ENCODE data around the gene FAHD1. TPM values are rescaled to one million over a fixed set of nuclear protein-coding genes. Genes with fewer than 3 reads are reported as not detected.

FAHD1 gene
- total RNA-seq, 4 donors from 2014 or later = 20.4 to 43.2 (median 39.5) TPM

DNA sequence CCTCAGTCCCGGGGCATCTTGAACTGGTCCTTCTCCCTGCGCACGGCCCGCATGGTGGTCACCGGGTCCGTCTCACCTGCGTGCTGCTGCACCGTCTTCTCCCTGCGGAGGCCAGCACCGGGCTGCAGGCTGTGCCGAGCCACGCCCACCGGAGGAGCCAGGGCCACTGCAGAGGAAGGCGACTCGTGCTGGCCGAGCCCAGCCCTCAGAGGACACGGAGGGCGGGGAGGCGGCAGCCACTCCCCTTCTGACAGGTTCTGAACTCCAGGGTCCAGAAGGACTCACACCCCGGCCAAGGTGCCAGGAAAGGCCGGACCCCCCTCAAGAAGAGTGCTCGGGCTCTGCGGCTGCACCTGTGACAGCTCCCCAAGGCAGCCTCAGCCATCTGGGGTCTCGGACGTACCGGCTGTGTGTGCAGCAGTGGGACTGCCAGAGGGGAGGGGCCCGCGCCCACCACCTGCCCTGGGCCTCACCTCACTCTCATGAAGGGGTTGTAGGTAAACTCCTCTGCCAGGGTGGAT is 17.7 kb upstream of the FAHD1 start:
- no peaks in the 10 kb centered on the region for H3K9me3 ChIP-seq
- intact Hi-C loops (cut with DNase I) = no loop called here
- H3K4me1 ChIP-seq = peaks cover 0 to 11% (median 10%) of the 10 kb centered on the region in 4 donors
- H3K27ac ChIP-seq (replicated peaks in 1 of 4) = no peak overlapping the region
- H3K27me3 ChIP-seq = no peaks in the 10 kb centered on the region
- 85% methylated on average over 12 of the region's 28 CpGs for WGBS
- peaks cover 33 to 82% (median 62%) of the 10 kb centered on the region in 4 donors for H3K36me3 ChIP-seq
- TF ChIP-seq POLR2AphosphoS5 (IDR thresholded peaks at IDR 0.05) (no peak), POLR2A (IDR thresholded peaks at IDR 0.05; ENCODE audit: low read depth) (no peak), EP300 (IDR thresholded peaks at IDR 0.05) (no peak)
- TF ChIP-seq, protein P1, sequence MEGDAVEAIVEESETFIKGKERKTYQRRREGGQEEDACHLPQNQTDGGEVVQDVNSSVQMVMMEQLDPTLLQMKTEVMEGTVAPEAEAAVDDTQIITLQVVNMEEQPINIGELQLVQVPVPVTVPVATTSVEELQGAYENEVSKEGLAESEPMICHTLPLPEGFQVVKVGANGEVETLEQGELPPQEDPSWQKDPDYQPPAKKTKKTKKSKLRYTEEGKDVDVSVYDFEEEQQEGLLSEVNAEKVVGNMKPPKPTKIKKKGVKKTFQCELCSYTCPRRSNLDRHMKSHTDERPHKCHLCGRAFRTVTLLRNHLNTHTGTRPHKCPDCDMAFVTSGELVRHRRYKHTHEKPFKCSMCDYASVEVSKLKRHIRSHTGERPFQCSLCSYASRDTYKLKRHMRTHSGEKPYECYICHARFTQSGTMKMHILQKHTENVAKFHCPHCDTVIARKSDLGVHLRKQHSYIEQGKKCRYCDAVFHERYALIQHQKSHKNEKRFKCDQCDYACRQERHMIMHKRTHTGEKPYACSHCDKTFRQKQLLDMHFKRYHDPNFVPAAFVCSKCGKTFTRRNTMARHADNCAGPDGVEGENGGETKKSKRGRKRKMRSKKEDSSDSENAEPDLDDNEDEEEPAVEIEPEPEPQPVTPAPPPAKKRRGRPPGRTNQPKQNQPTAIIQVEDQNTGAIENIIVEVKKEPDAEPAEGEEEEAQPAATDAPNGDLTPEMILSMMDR (IDR thresholded peaks at IDR 0.05) = no peak
- no peak for DNase-seq (ENCODE audit: extremely low spot score)
- no peak overlapping the region for H3K4me3 ChIP-seq

DNA sequence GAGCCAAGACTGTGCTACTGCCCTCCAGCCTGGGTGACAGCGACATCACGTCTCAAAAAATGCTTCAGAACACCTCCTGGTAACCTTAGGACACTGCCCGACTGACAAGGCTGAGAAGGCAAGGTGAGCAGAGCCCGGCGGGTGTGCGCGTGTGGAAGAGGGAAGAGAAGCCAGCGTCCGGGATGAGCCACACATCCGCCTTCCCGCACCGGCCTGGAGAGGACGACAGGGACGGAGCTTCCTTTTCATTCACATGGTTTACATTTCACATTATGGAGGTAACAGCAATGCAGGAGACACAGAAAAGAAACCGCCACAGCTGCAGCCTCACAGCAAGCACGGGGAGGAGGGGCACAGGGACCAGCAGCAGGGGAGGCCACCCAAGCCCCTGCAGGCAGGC is 16.9 kb upstream of the FAHD1 start:
- intact Hi-C loops (cut with DNase I) = no loop called here
- no peak for DNase-seq (ENCODE audit: extremely low spot score)
- TF ChIP-seq, protein P1 (IDR thresholded peaks at IDR 0.05) = no peak
- TF ChIP-seq POLR2AphosphoS5 (IDR thresholded peaks at IDR 0.05) (no peak), EP300 (IDR thresholded peaks at IDR 0.05) (no peak), POLR2A (IDR thresholded peaks at IDR 0.05; ENCODE audit: low read depth) (no peak)
- H3K9me3 ChIP-seq = no peaks in the 10 kb centered on the region
- WGBS = 92% methylated on average over 16 of the region's 16 CpGs
- H3K27ac ChIP-seq (replicated peaks in 1 of 4) = no peak overlapping the region
- peaks cover 0 to 11% (median 10%) of the 10 kb centered on the region in 4 donors for H3K4me1 ChIP-seq
- H3K27me3 ChIP-seq = no peaks in the 10 kb centered on the region
- H3K36me3 ChIP-seq = peaks cover 33 to 85% (median 66%) of the 10 kb centered on the region in 4 donors
- no peak overlapping the region for H3K4me3 ChIP-seq

DNA sequence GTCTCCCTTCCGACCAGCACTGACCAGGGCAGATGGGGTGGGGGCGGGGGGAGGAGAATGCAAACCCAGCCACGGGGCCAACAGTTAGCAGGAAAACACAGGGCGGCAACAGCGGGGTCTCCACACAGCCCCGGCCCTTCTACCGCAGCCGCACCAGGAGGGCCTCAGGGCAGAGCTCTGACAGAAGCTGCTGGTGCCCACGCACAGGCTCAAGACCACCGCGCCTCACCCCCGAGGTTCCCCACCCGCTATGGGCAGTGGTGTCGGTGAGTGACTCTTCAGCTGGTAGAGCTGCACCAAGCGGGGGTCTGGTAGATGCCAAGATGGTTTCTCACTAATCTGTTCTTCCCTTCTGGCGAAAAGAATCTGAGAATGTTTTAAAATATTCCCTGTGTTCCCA is 16.5 kb upstream of the FAHD1 start:
- H3K27ac ChIP-seq (replicated peaks in 1 of 4) = no peak overlapping the region
- intact Hi-C loops (cut with DNase I) = no loop called here
- no peak overlapping the region for H3K4me3 ChIP-seq
- TF ChIP-seq POLR2AphosphoS5 (IDR thresholded peaks at IDR 0.05) (no peak), POLR2A (IDR thresholded peaks at IDR 0.05; ENCODE audit: low read depth) (no peak), EP300 (IDR thresholded peaks at IDR 0.05) (no peak)
- TF ChIP-seq, protein P1 (IDR thresholded peaks at IDR 0.05) = no peak
- H3K36me3 ChIP-seq = peaks cover 33 to 84% (median 67%) of the 10 kb centered on the region in 4 donors
- no peaks in the 10 kb centered on the region for H3K9me3 ChIP-seq
- WGBS = 93% methylated on average over 11 of the region's 16 CpGs
- DNase-seq (ENCODE audit: extremely low spot score) = no peak
- H3K27me3 ChIP-seq = no peaks in the 10 kb centered on the region
- peaks cover 0 to 11% (median 10%) of the 10 kb centered on the region in 4 donors for H3K4me1 ChIP-seq

DNA sequence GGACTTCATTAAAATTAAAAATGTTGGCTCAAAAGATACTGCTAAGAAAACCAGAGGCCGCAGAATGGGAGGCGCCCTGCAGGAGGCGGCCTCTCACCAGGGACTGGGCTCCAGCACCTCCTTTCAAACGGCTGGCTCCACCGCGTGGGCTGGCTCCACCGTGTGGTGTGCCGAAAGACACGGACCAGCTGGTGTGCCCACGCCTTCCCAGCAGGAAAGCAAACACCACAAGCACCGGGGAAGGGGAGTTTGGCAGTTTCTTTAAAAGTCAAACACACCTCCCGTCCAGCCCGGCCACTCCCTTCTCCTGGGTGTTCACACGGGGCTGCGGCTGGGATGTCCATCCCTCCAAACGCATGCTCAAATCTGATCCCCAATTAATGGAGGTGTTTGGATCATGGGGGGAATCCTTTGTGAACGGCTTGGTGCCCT is 14.3 kb upstream of the FAHD1 start:
- TF ChIP-seq POLR2AphosphoS5 (IDR thresholded peaks at IDR 0.05) (peak in 1 of 2 donors; percentile 52), POLR2A (IDR thresholded peaks at IDR 0.05; ENCODE audit: low read depth) (no peak)
- TF ChIP-seq, protein P1 (IDR thresholded peaks at IDR 0.05) = peak; percentile 40 to 68 (median 50)
- Histone ChIP-seq H3K27ac (replicated peaks in 1 of 4) (peak overlapping the region in 1 of 4 donors; percentile 47), H3K36me3 (peaks cover 39 to 84% (median 73%) of the 10 kb centered on the region in 4 donors), H3K9me3 (no peaks in the 10 kb centered on the region), H3K4me3 (no peak overlapping the region), H3K4me1 (peaks cover 0 to 11% (median 10%) of the 10 kb centered on the region in 4 donors), H3K27me3 (no peaks in the 10 kb centered on the region)
- intact Hi-C loops (cut with DNase I) = no loop called here
- 11% methylated on average over 9 of the region's 17 CpGs for WGBS
- DNase-seq (ENCODE audit: extremely low spot score) = peak; percentile 93

DNA sequence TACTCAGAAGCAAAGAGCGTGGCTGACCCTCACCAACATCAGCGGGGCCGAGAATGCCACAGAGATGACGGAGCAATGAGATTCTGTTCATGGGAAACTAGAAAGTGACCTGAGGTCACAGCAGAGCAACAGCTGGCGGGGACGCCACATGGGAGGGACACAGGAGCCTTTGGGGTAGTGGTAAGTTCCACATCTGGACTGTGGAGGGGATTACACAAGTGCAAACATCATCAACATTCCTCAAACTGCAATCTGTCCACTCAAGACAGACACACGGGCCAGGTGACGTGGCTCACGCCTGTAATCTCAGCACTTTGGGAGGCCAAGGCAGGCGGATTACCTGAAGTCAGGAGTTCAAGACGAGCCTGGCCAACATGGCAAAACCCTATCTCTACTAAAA is 11.5 kb upstream of the FAHD1 start:
- 89% methylated on average over 11 of the region's 11 CpGs for WGBS

More for the DNA sequence above, 11.5 kb upstream of the FAHD1 start:
- Histone ChIP-seq H3K9me3 (no peaks in the 10 kb centered on the region), H3K4me3 (no peak overlapping the region), H3K4me1 (peaks cover 0 to 11% (median 10%) of the 10 kb centered on the region in 4 donors), H3K27me3 (no peaks in the 10 kb centered on the region), H3K36me3 (peaks cover 36 to 85% (median 75%) of the 10 kb centered on the region in 4 donors), H3K27ac (replicated peaks in 1 of 4) (no peak overlapping the region)
- TF ChIP-seq POLR2AphosphoS5 (IDR thresholded peaks at IDR 0.05) (no peak), EP300 (IDR thresholded peaks at IDR 0.05) (no peak), POLR2A (IDR thresholded peaks at IDR 0.05; ENCODE audit: low read depth) (no peak)
- TF ChIP-seq, protein P1 (IDR thresholded peaks at IDR 0.05) = no peak
- no peak for DNase-seq (ENCODE audit: extremely low spot score)
- intact Hi-C loops (cut with DNase I) = no loop called here
